ENCODE measurements around the gene ATG16L2.
A peak's percentile ranks its signal among the peaks of the same experiment; 100 is the strongest.

The ATG16L2 gene

GRCh38 chr11:72841397-72841796 lies 27.2 kb downstream of the ATG16L2 start:
- H3K4me3 ChIP-seq (ENCODE audit: low read depth, low read length) = no peak overlapping the region
- TF ChIP-seq CTCF (IDR thresholded peaks at IDR 0.05; ENCODE audit: low read depth, low read length) = no peak
- no peak for TF ChIP-seq MAX (IDR thresholded peaks at IDR 0.05; ENCODE audit: low read depth, low read length)
- no peak for TF ChIP-seq MYC (IDR thresholded peaks at IDR 0.05; ENCODE audit: low read depth, low read length)
- no peak for TF ChIP-seq POLR2A (IDR thresholded peaks at IDR 0.05; ENCODE audit: extremely low read depth, insufficient read length)
- no peak for DNase-seq (ENCODE audit: low read depth)

- DNase-seq (ENCODE audit: low read depth) = no peak
- TF ChIP-seq MYC (IDR thresholded peaks at IDR 0.05; ENCODE audit: low read depth, low read length) (no peak), MAX (IDR thresholded peaks at IDR 0.05; ENCODE audit: low read depth, low read length) (no peak), POLR2A (IDR thresholded peaks at IDR 0.05; ENCODE audit: extremely low read depth, insufficient read length) (no peak), CTCF (IDR thresholded peaks at IDR 0.05; ENCODE audit: low read depth, low read length) (no peak)
- no peak overlapping the region for H3K4me3 ChIP-seq (ENCODE audit: low read depth, low read length)
Measured at GRCh38 chr11:72842126-72842525, 27.9 kb downstream of the ATG16L2 start.

- TF ChIP-seq POLR2A (IDR thresholded peaks at IDR 0.05; ENCODE audit: extremely low read depth, insufficient read length) = no peak
- TF ChIP-seq MAX (IDR thresholded peaks at IDR 0.05; ENCODE audit: low read depth, low read length) = no peak
- DNase-seq (ENCODE audit: low read depth) = no peak
- H3K4me3 ChIP-seq (ENCODE audit: low read depth, low read length) = no peak overlapping the region
Measured at GRCh38 chr11:72842653-72843330, 28.6 kb downstream of the ATG16L2 start.

GRCh38 chr11:72844356-72844755 lies 30.1 kb downstream of the ATG16L2 start:
- DNase-seq (ENCODE audit: low read depth) = no peak
- no peak overlapping the region for H3K4me3 ChIP-seq (ENCODE audit: low read depth, low read length)
- no peak for TF ChIP-seq MYC (IDR thresholded peaks at IDR 0.05; ENCODE audit: low read depth, low read length)
- TF ChIP-seq CTCF (IDR thresholded peaks at IDR 0.05; ENCODE audit: low read depth, low read length) = no peak
- no peak for TF ChIP-seq MAX (IDR thresholded peaks at IDR 0.05; ENCODE audit: low read depth, low read length)
- no peak for TF ChIP-seq POLR2A (IDR thresholded peaks at IDR 0.05; ENCODE audit: extremely low read depth, insufficient read length)

GRCh38 chr11:72848846-72849466 lies 34.7 kb downstream of the ATG16L2 start:
- peak; percentile 67 for DNase-seq (ENCODE audit: low read depth)
- no peak overlapping the region for H3K4me3 ChIP-seq (ENCODE audit: low read depth, low read length)
- TF ChIP-seq MYC (IDR thresholded peaks at IDR 0.05; ENCODE audit: low read depth, low read length) (no peak), CTCF (IDR thresholded peaks at IDR 0.05; ENCODE audit: low read depth, low read length) (peak; percentile 90), MAX (IDR thresholded peaks at IDR 0.05; ENCODE audit: low read depth, low read length) (no peak), POLR2A (IDR thresholded peaks at IDR 0.05; ENCODE audit: extremely low read depth, insufficient read length) (no peak)

GRCh38 chr11:72850832-72851231 lies 36.6 kb downstream of the ATG16L2 start:
- DNase-seq (ENCODE audit: low read depth) = no peak
- no peak overlapping the region for H3K4me3 ChIP-seq (ENCODE audit: low read depth, low read length)
- TF ChIP-seq MAX (IDR thresholded peaks at IDR 0.05; ENCODE audit: low read depth, low read length) (no peak), MYC (IDR thresholded peaks at IDR 0.05; ENCODE audit: low read depth, low read length) (no peak), POLR2A (IDR thresholded peaks at IDR 0.05; ENCODE audit: extremely low read depth, insufficient read length) (no peak), CTCF (IDR thresholded peaks at IDR 0.05; ENCODE audit: low read depth, low read length) (no peak)

Measured in NB4 (cell line).